Activated CD4-positive, CD25-positive, alpha-beta regulatory T cell treated with anti-CD3 and anti-CD28 coated beads, Interleukin-2, amount 50 U/mL, for 16 hours (primary cell): ENCODE results near the gene COQ6.
"Not testable (repeated sequence)": the region's sequence is repeated elsewhere in the genome, so short reads cannot be mapped to it uniquely, and the experiment has no call there.

ENCODE experiments used
- DNase-seq: peaks from one replicate; pipeline ENCODE4 v3.0.0-alpha.2; 2020; ENCODE audit warnings: low read depth, low spot score

COQ6 gene

DNA sequence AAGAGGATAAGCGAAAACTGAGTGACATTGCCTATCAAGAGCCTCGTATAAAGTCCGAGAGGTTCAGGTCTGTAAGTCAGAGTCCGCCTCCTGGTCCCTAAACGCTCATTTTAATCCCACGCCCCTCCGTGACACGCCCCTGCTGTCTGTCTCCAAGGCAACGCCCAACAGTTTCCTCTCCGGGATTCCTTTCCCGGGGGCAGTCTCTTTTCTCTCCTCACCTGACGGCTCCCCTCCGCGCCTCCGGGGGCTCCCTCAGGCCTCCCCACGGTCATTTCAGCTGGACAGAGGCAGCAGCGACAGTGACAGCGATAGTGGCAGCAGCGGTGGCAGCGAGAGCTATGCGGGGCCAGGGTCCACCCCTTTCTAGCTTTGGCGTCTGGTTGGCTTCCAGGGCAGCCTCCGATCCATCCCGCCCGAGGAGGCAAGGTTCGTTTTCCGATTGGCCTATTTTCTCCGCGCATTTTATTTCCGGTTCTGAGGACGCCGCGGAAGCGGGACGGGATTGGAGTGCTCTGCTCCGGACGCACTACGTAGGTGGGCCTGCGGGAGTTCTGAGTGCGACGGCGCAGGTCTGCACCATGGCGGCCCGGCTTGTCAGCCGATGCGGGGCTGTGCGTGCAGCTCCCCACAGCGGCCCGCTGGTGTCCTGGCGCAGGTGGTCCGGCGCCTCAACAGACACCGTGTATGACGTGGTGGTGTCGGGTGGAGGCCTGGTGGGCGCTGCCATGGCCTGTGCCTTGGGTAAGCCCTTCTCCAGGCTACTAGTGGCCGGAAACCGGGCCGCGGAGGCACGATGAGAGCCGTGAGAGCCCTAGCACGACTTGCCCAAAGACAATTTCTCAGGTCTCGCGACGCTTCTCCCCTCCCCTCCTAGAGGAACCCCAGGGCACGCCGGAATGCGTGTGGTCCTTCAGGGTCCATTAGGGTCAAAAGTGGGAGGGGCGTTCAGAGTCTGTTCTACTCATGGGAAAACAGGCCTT lies at the start of gene COQ6, which contains the start of gene FAM161B:
COQ6 (plus strand) TSS at position 551 of the 983 bp plus-strand sequence; CDS start at position 582, 31 bp downstream.
FAM161B (minus strand) TSS at position 343 of the 983 bp plus-strand sequence; CDS start at position 275, 68 bp downstream.
- DNase-seq = peak; percentile 85

DNA sequence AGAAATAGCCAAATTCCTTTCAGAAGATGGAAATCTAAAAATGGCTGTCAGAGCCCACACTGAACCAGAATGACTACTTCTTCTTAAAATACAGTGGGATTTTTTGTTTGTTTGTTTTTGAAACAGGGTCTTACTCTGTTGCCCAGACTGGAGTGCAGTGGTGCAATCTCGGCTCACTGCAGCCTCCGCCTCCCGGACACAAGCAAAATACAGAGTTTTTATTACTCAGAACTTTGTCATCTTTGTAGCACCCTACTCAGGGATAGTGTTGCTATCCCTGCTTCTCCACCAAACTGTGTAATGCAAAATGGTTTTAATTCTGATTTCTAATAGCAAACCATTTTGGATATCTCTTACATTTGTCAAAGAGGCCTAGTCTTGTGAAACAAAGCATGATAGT lies 47.1 kb upstream of the COQ6 start:
- no peak for DNase-seq

DNA sequence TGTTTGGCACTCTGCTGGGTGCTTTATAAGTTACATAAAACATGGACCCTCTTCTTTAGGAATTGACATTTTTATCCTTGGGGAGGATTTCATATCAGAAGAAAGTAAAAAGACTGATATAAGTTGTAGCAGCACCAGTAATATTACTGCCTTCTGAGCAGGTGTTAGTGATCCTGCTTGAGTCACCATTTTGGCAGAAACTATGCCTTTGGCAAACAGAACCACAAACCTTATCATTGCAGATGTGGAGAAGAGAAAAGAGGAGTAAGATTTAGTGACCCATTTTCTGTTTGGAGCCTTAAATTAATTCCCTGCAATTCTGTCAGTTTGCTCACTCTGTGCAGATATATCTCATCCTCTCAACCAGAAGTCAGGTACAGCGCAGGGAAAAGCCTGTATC lies 40.4 kb upstream of the COQ6 start:
- DNase-seq = no peak

DNA sequence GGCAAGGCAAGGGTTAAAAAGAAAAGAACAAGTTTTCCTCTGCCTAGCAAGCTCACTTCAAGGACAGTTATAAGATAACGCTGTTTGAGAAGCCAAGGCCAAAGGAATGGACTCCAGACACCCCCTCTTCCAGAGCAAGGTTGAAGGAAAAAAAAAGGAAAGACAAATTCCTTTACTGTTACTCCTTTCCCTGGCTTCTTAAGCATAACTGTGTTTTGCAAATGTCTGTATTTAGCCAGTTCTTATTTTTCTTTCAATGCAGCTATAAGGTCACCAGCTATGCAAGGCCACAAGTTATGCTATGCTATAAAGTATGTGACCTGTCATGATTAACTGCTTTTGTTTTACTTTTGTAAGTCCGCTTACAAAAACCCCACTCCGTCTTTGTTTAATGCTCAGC lies 36.8 kb upstream of the COQ6 start:
- DNase-seq = no peak

DNA sequence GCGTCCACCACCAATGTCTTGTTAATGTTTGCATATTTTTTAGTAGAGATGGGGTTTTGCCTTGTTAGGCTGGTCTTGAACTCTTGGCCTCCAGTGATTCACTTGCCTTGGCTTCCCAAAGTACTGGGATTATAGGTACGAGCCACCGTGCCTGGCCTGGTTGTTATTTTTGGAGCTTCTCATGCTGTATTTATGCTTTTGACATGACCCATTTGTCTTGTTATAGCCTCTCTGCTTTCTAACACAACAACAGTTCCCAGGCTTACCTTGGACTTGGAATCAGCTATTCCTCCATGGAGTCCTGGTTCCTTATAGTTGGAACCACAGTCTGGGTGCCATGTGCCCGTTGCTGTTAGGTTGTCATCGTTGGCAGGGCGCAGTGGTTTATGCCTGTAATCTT lies 33.8 kb upstream of the COQ6 start:
- no peak for DNase-seq

DNA sequence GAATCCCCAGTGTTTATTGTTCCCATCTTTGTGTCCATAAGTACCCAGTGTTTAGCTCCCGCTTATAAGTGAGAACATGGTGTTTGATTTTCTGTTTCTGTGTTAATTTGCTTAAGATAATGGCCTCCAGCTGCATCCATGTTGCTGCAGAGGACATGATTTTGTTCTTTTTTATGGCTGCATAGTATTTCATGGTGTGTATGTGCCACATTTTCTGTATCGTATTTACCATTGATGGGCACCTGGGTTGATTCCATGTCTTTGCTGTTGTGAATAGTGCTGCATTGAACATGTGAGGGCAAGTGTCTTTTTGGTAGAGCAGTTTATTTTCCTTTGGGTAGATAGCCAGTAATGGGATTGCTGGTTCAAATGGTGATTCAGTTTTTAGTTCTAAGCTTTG lies 30.6 kb upstream of the COQ6 start:
- not testable (repeated sequence) for DNase-seq

DNA sequence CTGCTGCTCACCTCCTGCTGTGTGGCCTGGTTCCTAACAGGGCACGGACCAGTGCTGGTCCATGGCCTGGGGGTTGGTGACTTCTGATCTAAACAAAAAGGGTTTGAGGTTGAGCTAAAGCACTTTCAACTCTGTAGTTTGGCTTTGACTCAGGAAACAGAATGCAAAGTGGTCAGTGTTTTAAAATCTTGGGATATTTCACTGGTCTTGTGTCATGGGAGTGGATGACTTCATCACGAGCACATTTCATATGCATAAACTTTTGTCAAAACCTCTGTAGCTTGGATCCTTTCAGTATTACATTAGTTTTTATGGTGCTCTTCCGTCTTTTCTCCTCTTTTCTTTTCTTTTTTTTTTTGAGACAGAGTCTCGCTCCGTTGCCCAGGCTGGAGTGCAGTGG lies 25.8 kb upstream of the COQ6 start:
- no peak for DNase-seq

DNA sequence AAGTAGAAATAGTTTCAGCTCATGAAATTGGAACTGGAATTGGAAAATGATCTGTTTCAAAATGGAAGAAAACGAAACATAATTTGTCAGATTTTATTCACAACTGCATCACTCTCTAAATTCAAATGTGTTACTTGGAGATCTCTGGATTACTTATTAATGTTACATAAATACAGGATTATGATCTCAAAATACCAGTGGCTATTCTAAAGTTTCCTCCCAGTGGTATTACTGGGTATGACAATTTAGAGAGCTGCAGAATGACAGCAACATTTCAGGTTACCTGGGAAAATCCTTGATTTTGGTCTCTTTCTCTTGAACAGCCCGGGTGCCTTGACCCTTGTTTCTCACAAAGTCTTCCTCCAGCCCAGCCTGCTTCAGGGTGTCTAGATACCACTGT lies 14.4 kb upstream of the COQ6 start:
- no peak for DNase-seq

DNA sequence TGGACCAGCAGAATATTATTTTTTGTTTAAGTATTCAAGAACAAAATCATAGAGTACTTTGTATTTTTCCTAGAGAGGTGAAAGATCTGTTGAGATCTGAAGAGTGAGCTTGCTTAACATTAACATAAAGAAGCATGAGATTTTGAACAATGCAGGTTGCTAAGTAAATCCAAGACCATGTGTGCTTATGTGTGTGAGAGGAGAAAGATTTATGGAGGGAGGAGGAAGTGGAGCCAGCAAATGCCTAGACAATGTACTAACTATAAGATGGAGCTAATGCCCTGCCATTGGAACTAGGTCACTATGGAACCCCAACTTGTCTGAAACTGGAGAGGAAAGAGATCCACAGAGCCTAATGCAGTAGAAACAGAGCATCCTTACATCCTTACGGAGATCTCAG lies 13.6 kb upstream of the COQ6 start:
- no peak for DNase-seq

DNA sequence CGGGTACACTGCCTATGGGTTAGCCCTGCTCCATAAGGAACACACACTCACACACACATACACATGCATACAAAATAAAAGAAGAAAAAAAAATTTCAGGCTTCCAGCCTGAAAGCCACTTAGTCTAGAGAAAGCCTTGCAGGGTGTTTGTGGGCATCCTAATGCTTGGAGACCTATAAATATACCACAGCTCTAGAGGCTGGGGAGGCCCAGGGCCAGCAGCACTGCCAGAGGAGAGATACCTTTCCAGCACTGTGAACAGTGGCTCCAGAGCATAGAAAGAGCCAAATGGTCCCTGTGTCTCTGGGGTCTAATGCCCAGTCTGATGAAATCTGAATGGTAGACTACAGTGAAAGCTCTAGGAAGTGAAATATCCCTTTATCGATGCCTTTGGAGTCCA lies 13.1 kb upstream of the COQ6 start:
- no peak for DNase-seq

DNA sequence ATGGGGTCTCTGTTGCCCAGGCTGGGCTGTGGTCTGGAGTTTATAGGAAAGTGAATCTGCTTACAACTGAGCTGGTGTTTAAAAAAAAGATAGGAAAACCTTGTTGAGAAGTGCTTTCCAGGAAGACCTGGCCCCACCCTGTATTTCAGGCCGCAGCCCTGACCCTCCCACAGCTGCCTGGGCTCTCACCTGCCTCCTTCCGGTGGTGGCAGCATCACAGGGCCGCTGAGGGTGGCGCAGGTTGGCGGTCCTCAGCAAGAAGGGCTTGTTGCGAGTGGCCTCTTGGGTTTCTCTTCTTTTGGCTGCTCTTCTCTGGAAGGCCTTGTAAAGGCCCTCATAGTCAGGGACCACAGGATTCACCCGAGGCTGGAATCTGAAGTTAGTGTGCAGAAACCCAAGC lies 7.9 kb upstream of the COQ6 start:
- DNase-seq = no peak

DNA sequence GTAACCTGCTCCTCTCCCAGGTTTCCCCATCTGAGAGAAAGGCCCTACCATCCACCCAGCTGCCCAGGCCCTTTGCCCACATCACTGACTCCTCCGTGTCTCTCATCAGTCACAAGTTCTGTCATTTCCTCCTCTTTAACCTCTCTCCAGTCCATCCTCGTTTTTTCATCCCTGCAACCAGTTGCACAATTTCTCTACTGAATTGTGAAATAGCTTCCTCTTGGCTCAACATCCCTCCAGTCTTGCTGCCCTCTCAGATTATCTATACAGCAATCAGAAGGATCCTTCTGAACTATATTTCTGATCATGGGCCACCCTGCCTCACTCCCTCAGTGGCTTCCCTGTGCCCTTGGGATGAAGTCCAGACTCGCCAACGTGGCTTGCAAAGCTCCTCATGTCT lies 7.0 kb upstream of the COQ6 start:
- no peak for DNase-seq

DNA sequence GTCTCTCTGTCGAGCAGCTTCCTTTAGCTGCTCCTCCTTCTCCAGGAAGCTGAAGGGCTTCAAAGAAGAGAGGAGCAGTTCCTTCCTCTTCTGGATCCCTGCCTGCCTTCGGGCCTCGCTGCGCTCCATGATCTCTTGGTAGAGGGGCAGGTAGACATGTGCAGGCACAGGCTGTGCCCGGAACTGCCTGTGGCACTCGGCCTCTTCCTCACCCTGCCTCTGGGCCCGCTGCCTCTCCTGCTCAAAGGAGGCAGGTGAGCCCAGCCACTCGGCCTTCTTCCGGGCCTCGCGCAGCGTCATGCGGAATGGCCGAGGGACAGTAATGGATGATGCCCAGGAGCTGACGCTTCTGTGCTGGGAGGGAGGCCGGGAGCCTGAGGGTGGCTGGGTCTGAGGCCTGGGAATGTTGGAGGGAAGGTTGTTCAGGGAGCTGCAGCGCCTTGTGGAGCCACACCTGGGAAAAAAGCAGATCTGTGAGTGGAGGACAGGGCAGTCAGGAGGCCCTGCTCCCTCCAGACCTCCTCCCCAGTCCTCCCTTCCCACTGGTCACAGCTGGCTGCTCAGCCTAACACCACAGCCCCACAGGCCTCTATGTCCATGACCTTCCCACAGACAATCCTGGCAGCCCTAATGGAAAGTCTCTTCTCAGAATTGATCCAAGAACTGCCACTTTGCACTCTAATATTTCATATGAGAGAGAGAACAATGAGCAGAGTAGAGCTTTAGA lies 5.5 kb upstream of the COQ6 start:
- DNase-seq = no peak

DNA sequence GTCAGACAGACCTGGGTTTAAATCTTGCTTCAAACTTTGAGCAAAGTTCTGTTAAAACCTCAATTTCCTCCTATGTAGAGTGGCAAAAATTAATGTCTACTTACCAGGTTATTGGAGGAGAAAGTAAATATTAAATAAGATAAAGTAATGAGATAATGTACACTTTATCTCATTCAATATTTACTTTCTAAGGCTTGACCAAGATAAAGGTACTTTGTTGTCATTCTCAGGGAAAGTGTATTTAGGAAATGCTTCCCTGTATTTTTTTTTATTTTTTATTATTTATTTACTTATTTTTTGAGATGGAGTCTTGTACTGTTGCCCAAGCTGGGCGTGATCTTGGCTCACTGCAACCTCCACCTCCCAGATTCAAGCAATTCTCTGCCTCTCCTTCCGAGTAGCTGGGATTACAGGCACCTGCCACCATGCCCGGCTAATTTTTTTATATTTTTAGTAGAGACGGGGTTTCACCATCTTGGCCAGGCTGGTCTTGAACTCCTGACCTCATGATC lies 4.9 kb upstream of the COQ6 start:
- no peak for DNase-seq

DNA sequence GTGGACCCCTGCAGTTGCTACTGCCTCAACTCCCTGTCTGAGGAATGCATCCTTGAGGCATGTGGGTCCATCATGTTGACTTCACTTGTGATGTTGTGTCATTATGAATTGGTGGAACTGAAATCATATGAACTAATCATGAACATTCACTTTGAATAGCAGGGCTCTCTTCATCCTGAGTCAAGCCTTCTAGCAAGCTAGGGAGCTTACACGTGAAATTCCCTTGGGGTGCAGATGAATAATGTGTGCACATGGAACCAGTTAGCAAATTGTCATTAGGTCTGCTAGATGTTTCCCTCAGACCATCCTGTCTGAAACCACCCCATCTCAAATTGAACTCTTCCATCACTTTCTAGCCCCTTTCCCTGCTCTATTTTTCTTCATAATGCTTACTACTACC lies 3.6 kb downstream of the COQ6 start:
- DNase-seq = no peak

DNA sequence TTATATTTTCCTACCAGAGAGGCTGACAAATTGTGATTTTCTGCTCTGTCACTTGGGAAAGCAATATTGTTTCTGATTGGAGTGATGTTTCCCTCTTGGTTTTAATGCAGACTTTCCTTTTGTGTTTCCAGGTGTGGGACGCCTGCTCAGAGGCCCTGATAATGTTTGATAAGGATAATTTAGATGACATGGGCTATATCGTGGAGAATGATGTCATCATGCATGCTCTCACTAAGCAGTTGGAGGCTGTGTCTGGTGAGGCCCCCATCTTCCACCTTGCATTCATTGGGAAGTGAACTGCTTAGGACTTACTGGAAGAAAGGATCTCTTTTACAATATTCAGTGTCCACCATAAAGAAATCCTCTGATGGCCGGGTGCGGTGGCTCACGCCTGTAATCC lies 5.6 kb downstream of the COQ6 start:
- DNase-seq = no peak

DNA sequence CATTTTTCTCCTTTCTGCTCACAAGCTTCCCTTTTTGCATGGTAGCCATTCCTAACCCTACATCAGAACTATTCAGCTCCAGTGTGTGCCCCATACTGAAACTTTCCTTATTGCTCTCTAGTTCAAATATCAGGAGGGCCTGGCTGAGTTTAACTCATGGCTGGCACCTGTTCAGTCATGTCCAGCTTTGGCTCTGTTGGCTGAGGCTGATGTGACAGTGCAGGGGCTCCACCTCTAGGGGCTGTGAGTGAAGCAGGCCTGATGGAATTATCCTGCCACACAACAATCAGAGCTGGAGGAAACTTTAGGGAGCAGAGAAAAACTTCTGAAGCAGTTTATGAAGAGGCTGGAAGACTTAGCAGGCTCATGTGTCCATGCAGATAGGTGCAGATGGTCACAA lies 8.5 kb downstream of the COQ6 start:
- no peak for DNase-seq

DNA sequence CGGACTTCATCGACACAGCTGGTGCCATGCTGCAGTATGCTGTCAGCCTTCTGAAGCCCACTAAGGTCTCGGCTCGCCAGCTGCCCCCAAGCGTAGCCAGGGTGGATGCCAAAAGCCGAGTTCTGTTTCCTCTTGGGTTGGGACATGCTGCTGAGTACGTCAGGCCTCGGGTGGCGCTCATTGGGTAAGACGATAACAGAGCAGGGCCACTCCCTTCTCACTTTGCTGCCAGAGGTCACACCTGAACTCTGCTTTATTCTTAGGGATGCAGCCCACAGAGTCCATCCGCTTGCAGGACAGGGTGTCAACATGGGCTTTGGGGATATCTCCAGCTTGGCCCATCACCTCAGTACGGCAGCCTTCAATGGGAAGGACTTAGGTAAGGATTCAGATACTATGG lies 11.1 kb downstream of the COQ6 start:
- DNase-seq = no peak

DNA sequence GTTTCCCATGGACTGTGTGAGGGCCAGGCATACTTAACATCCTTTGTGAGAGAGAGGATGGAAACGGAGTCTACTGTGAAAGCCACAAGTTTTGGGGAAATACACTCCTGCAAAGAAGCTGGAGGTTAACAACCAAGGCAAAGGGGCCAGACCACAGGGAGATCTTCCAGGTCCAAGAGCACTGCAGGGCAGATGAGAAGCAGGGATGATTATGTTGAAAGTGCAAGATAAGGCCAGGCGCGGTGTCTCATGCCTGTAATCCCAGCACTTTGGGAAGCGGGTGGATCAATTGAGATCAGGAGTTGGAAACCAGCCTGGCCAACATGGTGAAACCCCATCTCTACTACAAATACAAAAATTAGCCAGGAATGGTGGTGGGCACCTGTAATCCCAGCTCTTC lies 15.1 kb downstream of the COQ6 start:
- no peak for DNase-seq

DNA sequence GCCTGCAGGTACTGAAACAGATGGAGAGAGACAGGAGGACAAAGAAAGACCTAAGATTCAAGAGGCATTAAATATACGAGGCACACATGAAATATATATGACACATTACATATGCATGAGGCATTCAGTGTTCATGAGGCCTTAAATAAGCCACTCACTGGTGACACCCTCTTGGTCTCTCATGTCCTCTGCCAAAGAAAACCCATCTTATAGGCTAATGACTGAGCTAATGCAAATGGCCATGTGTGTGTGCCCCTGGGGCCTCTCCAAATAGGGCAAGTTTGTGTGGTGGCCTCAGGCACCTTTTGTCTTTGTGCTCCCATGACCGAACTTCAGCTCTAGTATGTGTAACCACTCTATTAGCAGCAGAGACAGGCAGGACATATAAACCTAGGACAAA lies 18.8 kb downstream of the COQ6 start:
- no peak for DNase-seq

DNA sequence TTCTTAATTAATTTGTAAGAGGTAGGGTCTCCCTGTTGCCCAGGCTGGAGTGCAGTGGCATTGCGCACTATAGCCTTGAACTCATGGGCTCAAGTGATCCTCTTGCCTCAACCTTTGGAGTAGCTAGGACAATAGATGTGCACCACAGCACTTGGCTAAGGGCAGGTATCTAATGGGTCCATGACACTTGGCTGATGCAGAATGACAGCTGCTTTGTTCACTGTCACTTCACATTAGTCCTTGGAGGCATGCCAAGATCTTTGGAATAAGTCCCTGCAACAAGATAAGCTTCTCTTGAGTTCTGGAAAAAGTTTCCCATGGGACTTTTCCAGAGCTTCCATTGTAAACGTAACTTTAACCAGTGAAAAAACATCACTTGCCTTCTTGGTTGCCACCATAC lies 23.4 kb downstream of the COQ6 start:
- no peak for DNase-seq

DNA sequence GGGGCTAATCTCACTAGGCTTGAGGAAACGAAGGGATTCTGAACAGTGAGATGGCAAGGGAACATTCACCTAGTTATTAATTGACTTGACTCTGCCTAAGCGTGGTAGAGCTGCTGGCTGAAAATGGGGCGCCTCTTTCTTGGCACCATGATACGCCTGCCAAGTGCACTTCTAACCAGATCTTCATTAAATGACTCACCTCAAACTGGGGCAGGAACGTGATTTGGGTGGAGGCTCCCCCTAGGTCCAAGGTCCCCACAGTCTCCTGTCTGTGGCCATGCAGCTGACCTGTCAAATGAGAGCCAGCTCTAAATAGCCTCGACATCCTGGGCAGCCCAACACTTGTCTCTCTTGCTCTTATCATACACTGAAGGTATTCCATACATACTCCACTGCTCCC lies 26.0 kb downstream of the COQ6 start:
- no peak for DNase-seq

DNA sequence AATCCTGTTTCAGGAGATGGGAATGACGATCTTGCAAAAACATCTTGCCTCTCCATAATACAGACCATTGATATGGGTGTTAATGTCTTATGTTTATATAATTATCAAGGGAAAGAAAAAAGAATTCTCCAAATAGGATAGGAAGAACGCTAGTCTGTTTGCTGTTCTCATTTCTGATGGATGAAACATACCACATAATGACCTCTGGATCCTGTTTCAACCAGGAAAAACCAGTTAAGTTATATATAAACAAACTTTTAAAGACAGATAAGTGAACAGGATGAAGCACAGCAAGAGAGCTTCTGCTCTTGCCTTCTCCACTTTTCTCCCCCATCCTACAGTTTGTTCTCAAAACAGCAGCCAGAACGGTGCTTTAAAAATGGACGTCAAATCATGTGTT lies 27.8 kb downstream of the COQ6 start:
- no peak for DNase-seq
